GM12875 (cell line): Measurements from ENCODE around the gene PDPR.
"Not testable (repeated sequence)": the region's sequence is repeated elsewhere in the genome, so short reads cannot be mapped to it uniquely, and the experiment has no call there.

Experiments used
- H3K4me3 ChIP-seq: one replicate; pipeline ENCODE4 v1.5.1; 2011; ENCODE audit warnings: low read depth, low read length, control low read depth

Gene PDPR

GRCh38 chr16:70113982-70114826 is at the start of gene PDPR:
Gene PDPR (plus strand): TSS chr16:70114332. CDS start chr16:70120493, 6,161 bp downstream.
- H3K4me3 ChIP-seq = peak within 1 kb of the TSS; percentile 66

DNA sequence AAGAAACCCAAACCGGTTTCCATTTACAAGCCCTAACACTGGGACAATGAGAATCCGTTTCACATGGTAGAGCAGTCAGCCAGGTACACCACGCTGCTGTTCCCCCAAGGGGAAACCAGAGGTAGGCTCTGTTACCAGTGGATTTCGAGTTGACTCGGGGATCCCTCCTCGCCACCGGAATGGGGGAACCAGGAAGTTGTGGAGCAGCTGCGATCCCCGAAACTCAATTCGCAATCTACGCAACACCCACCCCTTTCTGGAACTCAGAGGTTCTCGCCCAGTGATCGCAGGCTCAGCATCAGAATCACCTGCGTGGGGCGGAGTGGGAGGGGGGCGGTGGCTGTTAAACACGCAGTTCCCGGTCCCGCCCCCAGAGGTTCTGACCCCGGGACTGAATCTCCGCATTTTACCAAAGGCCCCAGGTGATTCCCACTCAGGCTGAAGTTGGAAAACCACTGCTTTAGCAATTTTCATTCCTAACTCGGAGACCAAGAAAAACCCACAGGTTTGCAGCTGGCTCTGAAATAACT is 49.2 kb upstream of the PDPR start:
- H3K4me3 ChIP-seq = peak overlapping the region; percentile 65

- peak overlapping the region; percentile 65 for H3K4me3 ChIP-seq
Observed at GRCh38 chr16:70065376-70065745, 48.8 kb upstream of the PDPR start.

DNA sequence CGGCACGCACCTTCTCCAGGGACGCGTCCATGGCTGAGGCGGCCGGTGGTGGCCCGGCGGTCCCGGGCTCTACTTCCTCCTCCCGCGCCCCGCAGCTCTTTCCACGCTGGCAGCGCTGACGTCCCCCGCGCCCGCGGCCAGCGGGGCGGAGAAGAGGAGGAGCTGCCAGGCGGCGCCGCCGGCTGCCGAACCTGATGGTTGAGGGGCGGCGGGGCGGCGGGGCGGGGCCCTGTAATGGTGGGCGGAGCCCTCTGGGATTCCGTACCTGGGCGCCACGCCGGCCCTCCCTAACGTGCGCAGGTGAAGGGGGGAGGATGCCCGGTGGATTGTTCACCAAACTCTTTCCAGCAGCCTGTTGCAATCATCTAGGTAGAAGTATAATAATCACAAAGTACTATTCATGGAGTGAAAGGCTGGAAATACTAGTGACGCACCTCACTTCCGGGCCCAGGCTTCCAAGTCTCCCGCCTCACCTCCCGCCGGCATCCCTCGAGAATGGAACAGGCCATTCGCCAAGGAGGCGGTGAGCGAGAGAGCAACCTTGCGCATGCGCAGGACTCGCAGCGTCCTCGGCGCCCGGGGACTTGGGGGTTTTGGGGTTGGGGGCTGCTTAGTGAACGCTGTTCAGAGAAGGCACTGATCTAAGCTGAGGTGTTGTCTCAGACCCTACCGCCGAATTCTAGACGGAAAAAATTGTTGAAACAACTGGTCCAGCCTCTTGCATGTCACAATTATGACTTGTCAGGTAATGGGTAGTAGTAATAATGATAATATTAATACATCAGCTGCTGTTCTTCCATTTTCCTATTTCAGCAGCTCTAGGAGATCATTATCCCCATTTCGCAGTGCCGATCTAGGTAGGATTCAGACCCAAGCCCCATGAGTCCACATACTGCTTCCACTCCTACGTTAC is 48.1 kb upstream of the PDPR start:
- peak overlapping the region; percentile 65 for H3K4me3 ChIP-seq

GRCh38 chr16:70066751-70067150 is 47.4 kb upstream of the PDPR start:
- not testable (repeated sequence) for H3K4me3 ChIP-seq

GRCh38 chr16:70079081-70079480 is 35.1 kb upstream of the PDPR start:
- H3K4me3 ChIP-seq = not testable (repeated sequence)

DNA sequence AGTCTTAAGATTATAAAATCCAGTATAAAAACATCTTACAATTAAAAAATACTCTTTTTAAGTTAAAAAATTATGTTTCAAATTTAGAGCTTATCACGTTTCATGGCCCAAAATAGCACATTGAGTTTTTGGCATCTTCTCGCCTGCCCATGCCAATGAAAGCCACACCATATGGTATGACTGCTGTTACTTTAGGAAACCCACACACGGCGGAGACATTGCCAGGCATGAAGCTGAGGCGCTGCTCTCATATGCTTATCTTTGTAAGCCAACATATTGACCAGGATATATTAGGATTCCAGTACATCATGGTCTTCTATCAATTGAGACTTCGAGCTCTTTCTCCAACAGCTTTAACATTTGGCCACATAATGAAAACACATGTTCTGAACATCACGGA is 32.9 kb upstream of the PDPR start:
- H3K4me3 ChIP-seq = not testable (repeated sequence)

- not testable (repeated sequence) for H3K4me3 ChIP-seq
Observed at GRCh38 chr16:70083931-70084330, 30.2 kb upstream of the PDPR start.

- not testable (repeated sequence) for H3K4me3 ChIP-seq
Observed at GRCh38 chr16:70088160-70088559, 26.0 kb upstream of the PDPR start.

DNA sequence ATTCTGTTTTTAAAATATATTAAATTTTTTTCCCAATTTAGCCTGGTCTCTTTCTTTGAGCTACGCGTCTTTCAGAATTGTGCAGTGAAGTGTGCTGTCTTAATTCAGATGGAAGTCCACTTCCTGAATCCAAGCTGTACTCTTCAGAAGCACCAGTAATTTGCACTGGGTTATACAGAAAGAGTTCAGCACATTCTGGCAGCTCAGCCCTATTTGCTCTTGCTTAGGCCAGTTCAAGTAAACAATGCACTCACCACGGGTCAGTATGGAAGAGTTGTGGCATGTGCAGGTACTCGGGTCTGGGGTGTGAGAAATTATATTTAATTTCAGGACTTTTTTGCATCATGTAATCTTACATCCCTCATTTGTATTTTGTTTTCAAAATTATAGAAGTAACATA is 25.3 kb upstream of the PDPR start:
- H3K4me3 ChIP-seq = not testable (repeated sequence)

- not testable (repeated sequence) for H3K4me3 ChIP-seq
Observed at GRCh38 chr16:70089289-70089688, 24.8 kb upstream of the PDPR start.

GRCh38 chr16:70091104-70091503 is 23.0 kb upstream of the PDPR start:
- H3K4me3 ChIP-seq = not testable (repeated sequence)

- not testable (repeated sequence) for H3K4me3 ChIP-seq
Observed at GRCh38 chr16:70094096-70094495, 20.0 kb upstream of the PDPR start.

DNA sequence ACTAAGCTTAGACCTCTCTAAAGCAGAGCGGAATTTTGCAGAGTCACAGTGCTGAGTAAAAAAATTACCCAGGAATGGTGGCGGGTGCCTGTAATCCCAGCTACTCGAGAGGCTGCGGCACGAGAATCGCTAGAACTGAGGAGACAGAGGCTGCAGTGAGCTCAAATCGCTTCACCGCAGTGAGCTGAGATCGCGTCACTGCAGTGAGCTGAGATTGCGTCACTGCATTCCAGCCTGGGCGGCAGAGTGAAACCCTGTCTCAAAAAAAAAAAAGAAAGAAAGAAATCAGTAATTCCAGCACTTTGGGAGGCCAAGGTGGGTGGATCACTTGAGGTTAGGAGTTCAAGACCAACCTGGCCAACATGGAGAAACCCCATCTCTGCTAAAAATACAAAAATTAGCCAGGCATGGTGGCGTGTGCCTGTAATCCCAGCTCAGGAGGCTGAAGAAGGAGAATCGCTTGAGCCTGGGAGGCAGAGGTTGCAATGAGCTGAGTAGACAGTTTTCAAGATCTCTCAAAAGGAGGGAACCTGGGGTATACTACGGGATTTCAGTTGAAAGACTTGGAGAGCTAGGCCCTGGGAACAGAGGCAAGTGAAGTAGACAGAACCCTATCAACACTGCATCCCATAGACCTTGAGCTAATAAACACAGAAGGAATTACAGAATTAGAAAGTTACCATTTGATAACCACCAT is 4.4 kb upstream of the PDPR start:
- not testable (repeated sequence) for H3K4me3 ChIP-seq

DNA sequence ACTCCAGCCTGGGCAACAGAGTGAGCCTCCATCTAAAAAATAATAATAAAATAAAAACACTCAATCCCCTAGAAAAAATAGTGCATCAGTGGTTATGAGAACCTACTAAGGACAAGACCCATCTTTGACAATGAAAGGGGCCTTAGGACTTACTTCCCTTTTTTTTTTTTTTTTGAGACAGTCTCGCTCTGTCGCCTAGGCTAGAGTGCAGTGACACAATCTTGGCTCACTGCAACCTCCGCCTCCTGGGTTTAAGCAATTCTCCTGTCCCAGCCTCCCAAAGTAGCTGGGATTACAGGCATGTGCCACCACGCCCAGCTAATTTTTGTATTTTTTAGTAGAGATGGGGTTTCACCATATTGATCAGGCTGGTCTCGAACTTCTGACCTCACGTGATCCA is 2.0 kb upstream of the PDPR start:
- not testable (repeated sequence) for H3K4me3 ChIP-seq

DNA sequence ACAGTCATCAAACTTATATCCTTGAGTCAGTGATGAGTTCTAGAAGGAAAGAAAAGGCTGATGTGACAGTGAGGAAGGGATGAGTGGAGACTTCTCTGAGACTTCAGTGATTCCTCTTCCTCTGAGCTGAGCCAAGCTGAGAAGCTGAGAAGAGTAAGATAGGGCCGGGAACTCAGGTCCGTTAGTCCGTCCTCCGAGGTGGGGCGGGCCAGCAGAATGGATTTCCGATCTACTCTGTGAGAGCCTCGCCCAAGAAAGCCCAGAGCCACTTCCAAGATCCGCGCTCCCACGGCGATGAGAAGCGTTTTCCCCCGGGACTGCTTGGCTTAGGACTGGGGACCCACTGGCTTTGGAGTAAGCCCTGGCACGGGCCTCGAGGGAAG is 542 bp upstream of the PDPR start:
- H3K4me3 ChIP-seq = peak overlapping the region; percentile 33

- H3K4me3 ChIP-seq = not testable (repeated sequence)
Observed at GRCh38 chr16:70118354-70118753, 4.2 kb downstream of the PDPR start.

DNA sequence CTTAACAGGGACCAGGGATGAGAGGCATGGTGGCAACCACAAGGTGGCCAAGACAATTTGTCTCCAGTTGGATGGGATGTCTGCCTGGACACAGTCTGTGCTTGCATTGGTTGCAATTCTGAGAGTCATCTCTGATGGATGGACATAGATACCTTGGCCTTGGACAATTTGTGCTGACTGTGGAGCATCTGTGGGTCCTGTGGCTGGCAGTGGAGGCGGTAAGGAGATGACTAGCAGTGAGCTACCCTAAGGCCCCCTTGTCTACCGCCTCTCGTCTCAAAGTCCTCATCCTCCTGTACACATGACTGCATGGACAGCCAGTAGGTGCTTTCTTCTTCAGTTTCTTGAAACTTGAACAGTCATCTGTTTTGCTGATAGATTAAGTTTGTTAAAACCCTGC is 4.6 kb downstream of the PDPR start:
- H3K4me3 ChIP-seq = not testable (repeated sequence)

- not testable (repeated sequence) for H3K4me3 ChIP-seq
Observed at GRCh38 chr16:70120398-70120797, 6.3 kb downstream of the PDPR start.

- H3K4me3 ChIP-seq = not testable (repeated sequence)
Observed at GRCh38 chr16:70123822-70124221, 9.7 kb downstream of the PDPR start.

- not testable (repeated sequence) for H3K4me3 ChIP-seq
Observed at GRCh38 chr16:70126226-70126625, 12.1 kb downstream of the PDPR start.
